Activated CD8-positive, alpha-beta memory T cell treated with anti-CD3 and anti-CD28 coated beads for 24 hours (primary cell): ENCODE measurements around the gene PUSL1.

Source experiments
- DNase-seq: peaks from one replicate; pipeline ENCODE4 v3.0.0-alpha.2; 2020

The PUSL1 gene

GRCh38 chr1:1342061-1342562 is 33.7 kb downstream of the PUSL1 start:
- no peak for DNase-seq

- DNase-seq, result no peak
Measured at GRCh38 chr1:1342584-1343115, 34.3 kb downstream of the PUSL1 start.

DNA sequence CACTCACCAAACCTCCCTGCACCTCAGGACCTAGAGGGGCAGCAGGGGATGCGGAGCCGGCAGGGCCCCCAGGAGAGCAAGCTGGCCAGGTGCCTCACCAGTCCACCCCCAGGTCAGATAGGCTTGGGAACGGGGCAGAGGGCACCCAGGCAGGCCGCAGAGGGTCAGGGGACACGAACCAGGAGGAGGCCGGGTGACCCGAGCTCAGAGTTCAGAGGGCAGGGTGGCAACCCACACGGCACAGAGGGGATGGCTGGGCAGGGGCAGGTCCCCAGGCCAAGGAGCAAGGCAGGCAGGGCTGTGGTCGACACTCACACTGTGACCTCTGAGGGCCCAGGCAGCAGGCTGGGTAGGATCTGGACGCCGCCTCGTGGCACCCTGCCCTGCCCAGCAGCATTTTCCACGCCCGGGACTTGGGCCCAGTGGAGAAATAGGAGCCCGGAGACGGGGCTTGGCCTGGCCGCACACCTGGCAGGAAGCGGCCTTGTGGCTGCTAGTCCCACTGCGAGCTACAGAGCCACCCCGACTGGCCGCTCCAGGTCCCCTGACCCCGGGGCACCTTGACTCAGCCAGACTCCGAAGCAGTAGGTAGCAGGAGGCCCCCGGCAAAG is 35.5 kb downstream of the PUSL1 start:
- no peak for DNase-seq

DNA sequence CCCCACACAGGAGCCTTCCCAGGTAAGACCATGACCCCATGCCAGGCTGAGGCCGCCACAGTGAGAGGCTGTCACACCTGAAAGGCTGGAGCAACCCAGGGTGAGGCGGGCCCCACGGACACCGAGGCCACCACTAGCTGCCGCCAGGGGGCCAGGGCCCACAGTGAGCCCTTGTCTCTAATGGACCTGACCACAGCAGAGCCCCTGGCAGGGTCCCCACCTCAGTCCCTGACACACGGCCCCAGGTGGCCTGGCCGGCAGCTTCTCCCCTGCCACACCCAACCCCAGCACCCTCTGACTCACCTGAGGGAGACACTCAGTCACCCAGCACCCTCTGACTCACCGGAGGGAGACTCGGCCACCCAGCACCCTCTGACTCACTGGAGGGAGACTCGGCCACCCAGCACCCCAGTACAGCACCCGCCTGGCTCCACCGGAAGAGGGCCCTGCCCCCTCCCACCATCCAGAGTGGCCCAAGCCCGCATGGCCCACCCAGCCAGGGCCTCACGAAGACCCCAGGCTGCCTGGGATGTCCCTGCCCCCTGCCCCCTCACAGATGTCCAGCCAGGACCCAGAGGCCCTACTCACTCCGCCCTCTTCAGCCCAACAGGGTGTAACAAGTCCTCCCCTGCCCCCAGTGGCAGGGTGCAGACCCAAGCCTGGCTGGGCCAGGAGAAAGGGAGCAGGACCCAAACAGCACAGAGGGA is 36.4 kb downstream of the PUSL1 start:
- DNase-seq, result peak; percentile 68

DNA sequence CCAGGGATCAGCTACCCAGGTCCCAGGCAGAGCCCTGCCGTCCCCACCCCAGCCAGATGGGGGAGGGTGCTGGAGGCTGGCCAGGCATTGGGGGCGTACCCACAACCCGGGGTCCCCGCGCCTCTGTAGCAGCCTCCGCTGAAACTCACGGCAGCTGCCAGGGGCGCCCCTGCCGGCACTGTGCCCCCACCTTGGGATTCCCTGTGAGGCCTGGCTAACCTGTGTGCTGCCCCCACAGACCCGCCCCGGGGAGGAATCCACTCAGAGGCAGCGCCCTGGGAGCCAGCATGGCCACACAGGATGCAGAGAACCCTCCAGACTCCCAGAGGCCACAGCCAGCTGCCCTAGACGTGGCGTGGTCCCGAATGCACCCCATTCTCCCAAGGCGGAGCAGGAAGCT is 37.0 kb downstream of the PUSL1 start:
- no peak for DNase-seq

GRCh38 chr1:1345860-1346500 is 37.6 kb downstream of the PUSL1 start:
- DNase-seq, result no peak

- no peak for DNase-seq
Measured at GRCh38 chr1:1346501-1346890, 38.1 kb downstream of the PUSL1 start.

- DNase-seq, result no peak
Measured at GRCh38 chr1:1347026-1347595, 38.7 kb downstream of the PUSL1 start.

DNA sequence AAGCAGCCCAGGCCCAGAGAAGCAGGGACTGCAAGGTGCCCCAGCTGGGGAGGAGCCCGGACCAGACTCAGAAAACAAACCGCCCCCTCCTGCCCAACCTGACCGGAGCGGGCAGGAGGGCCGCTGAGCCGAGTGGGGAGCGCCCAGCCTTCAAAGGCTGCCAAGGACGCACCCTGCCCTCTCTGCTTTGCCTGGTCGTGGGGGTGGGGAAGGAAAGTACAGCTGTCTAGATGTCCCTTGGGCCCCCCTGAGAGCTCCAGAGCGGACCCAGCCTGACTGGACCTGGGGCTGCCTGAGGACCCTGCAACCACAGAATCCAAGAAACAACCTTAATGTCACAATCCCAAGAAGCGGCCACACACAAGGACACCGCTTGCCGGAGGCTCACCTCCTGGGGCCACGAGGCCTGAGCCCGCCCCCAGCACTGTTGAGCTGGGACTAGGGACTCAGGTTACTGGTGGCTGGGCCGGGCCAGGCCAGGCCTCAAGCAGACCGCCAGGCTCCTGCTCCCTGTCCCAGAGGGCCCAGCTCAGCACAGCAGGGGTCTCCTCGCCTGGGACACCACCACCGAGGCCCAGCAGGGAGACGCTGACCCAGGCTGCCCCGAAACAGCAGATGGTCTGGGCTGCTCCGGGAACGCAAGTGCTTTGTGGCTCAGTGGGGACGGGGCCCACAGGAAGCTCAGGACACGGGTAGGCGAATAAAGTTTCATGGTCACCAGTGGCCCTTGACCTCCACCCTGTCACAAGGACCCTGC is 39.4 kb downstream of the PUSL1 start:
- DNase-seq, result no peak

GRCh38 chr1:1348420-1349255 is 40.2 kb downstream of the PUSL1 start:
- DNase-seq, result peak; percentile 67

DNA sequence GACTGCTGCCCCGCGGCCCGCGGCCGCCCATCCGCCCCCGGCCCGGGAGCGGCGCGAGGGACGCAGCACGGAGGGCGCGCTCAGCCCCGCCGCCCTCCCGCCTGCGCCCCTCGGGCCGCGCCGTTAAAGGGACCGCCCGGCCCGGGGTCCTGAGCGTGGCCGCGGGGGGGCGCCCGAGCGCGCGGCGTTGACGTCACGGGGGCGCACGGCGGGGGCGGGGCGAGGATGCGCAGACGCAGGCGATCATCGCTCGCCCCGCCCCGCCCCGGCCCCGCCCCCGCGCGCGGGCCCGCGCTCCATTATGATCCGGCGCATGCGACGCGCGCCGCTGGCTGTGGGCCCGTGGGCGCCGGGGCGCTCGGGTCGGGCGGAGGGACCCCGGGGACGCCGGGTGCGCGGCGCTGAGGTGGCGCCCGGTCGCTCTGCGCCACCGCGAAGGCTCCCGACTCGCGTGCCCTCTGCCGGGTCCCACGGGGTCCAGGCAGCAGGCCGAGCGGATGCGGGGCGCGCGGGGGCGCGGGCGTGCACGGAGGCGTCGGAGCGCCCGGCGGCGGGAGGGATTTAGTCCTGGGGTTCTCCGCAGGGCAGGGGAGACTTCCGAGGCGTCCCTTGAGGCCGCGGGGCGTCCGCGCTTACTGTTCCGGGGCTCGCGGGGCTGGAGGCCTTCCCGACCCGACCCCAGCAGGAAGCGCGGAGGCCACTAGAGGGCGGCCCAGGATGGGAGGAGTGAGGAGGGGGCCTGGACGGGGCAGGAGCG is 41.0 kb downstream of the PUSL1 start, which contains the start of gene DVL1:
Gene DVL1 (minus strand): TSS at position 163 of the 757 bp plus-strand sequence. CDS start 353 bp downstream, outside the sequence.
- peak; percentile 88 for DNase-seq

- DNase-seq, result no peak
Measured at GRCh38 chr1:1351511-1352427, 43.4 kb downstream of the PUSL1 start.

DNA sequence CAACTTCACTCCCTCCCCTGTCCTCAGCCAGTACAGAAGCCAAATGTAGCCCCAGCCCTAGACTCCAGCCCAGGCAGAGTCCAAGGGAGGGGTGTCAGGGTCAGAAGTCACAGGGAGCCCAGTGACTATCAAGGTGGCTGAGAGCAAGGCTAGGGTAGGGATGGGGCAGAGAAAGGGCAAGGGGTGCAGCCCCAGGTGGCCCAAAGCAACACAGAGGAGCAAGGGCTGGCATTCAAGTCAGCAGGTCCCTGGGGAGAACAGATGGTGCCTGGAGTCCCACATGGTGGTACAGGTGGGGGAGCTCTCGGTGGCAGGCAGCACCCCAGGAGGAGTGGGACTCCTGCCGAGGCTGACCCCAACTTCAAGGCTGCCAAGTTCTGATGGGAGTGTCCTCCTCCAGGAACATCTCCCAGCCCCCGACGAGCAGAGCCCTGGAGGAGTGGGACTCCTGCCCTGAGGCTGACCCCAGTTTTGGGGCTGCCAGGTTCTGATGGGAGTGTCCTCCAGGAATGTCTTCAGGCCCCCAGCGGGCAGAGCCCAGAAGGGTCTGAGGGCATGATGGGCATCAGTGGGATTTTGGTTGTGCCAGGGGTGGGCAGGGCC is 44.5 kb downstream of the PUSL1 start:
- no peak for DNase-seq

DNA sequence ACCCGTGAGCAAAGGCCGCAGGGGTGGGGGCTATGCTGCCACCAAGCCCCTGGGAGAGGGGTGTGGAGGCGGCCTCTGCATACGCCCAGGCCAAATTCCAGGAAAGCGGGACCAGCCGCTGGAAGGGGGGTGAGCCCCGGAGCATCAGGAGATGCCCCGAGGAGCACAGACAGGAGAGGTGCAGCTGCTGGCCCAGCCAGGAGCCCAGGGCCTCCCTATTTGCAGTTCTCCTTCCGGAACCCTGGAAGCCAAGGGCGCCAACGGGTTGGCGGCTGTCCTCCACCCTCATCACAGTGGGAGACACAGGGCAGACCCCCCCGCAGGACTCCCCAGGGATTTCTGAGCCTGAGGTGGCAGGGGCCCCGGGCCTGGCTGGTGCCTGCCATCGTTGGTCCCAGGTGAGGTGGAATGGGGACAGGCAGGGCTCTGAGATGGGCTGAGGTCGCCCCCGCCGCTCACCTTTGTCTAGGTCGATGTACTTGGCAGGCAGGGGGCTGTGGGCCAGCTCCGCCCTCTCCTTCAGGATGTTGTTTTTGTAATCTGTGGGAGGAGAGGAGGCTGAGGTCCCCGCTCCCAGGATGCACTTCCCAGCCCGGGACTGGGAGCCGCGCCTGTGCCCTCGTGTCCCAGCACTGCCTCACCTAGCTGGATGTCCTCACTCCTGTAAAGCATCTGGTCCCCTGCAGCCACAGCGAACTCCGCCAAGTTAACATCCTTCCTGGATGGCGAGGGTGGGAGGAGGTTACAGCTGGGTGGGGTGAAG is 45.2 kb downstream of the PUSL1 start:
- no peak for DNase-seq

DNA sequence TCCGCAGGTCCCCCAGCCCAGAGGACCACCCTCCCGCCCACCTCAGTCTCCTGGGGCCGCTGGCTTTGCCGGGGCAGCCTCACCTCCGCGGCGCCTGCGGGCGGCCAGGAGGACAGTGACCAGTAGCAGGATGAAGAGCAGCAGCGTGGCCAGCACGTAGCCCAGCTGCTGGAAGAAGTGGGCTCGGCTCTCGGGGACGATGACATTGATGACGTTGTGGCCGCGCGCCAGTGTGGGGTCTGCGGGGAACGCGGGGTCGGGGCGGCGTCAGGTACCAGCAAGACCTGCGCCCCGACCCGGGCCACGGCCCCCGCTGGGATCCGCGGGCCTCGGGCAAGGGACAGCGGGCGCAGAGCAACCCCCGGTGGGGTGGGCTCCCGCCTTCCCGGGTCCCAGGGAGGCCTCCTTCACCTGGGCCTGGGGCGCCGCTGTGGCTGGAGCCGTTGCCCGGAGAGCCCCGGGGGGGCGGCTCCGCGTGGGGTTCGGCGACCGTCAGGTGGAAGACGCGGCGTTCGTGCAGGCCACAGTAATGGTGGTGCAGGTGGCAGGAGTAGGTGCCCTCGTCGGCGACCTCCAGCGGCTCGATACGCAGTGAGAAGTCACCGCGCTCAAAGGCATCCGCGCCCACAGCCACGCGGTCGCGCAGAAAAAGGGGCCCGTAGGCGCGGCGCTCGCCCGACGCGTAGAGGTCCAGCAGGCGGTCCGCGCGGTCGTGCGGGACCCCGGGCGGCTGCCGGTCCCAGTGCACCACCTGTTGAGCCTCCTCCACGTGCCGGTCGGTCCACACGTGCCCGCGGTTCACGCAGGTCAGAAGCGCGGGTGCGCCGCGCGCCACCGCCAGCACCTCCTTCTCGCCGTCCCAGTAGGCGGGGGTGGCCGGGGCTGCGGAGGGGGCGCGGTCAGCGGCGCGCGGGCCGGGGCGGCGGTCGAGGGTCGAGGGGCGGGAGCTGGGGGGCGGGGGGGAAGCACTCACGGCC is 46.2 kb downstream of the PUSL1 start:
- no peak for DNase-seq

GRCh38 chr1:1355416-1355815 is 47.0 kb downstream of the PUSL1 start:
- no peak for DNase-seq

DNA sequence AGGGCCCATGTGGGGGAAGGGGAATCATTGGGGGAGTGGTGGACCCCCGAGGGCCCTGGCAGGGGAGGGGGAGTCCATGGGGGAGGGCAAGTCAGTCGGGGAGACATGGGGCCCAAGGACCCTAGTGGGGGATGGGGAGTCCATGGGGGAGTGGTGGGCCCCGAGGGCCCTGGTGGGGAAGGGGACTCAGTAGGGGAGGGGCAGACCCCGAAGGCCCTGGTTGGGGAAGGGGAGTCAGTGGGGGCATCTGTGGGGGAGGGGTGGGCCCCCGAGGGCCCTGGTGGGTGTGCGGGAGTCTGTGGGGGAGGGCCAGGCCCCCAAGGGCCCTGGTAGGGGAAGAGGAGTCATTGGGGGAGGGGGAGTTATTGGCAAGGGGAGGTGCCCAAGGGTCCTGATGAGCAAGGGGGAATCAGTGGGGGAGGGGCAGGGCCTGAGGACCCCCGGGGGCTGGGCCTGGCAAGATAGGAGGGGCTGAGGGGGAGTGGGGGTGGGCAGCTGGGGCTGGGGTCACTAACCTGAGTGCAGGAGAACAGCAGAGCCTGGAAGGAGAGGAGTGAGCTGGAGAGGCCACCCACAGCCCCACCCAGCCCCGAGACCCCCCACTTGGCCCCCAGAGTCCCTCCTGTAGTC is 47.9 kb downstream of the PUSL1 start:
- DNase-seq, result no peak
